ENCODE data around the gene CLCN3.

GRCh38 chr4:169622566-169622965, 2.2 kb downstream of the CLCN3 start:
- TF ChIP-seq NR1H2 (CRISPR knock-in tag; IDR thresholded peaks at IDR 0.05) (no peak), RELA (CRISPR knock-in tag; IDR thresholded peaks at IDR 0.05; ENCODE audit: borderline replicate concordance) (no peak), FOXP1 (CRISPR knock-in tag; IDR thresholded peaks at IDR 0.05; ENCODE audit: borderline replicate concordance) (no peak), ATF1 (CRISPR knock-in tag; IDR thresholded peaks at IDR 0.05) (no peak)
- TF ChIP-seq, protein P1, sequence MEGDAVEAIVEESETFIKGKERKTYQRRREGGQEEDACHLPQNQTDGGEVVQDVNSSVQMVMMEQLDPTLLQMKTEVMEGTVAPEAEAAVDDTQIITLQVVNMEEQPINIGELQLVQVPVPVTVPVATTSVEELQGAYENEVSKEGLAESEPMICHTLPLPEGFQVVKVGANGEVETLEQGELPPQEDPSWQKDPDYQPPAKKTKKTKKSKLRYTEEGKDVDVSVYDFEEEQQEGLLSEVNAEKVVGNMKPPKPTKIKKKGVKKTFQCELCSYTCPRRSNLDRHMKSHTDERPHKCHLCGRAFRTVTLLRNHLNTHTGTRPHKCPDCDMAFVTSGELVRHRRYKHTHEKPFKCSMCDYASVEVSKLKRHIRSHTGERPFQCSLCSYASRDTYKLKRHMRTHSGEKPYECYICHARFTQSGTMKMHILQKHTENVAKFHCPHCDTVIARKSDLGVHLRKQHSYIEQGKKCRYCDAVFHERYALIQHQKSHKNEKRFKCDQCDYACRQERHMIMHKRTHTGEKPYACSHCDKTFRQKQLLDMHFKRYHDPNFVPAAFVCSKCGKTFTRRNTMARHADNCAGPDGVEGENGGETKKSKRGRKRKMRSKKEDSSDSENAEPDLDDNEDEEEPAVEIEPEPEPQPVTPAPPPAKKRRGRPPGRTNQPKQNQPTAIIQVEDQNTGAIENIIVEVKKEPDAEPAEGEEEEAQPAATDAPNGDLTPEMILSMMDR (IDR thresholded peaks at IDR 0.05), result no peak
